ENCODE data around the gene SEMA6A. TPM values are rescaled to one million over a fixed set of nuclear protein-coding genes. Genes with fewer than 3 reads are reported as not detected.

The SEMA6A gene
- total and polyA plus RNA-seq, 5 experiments from 2014 or later, result 0.18 to 0.69 (median 0.22) TPM; not detected in 2

DNA sequence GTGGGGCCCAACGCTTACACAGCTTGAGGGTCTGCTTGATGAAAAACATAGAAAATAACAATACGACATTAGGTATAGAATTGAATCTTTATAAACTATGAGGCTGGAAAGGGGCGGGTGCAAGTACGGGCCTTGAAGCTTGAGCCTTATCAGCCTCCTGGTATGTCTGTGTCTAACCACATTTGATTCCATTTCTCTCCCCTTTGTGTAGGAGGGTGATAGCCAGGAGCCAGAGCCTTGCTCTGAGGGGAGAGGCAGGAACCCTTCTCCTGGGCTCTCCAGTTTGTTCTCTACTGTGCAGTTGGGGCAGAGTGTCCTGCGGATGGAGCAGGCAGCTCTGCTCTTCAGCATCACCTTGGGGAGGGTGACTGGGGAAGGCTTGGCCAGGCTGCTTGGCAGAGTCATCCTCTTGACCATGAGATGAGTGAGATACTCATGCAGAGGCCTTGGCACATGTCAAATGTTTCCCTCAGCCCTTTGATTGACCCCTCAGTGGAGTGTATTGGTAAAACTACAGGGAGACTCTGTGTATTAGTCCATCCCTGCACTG, 153.5 kb downstream of the SEMA6A start:
- H3K9me3 Mint-ChIP-seq, result peaks cover 0 to 4% (median 0%) of the 10 kb centered on the region in 9 donors
- POLR2A ChIA-PET, result no interaction called here
- no peak overlapping the region for H3K4me3 Mint-ChIP-seq
- H3K4me1 Mint-ChIP-seq, result no peaks in the 10 kb centered on the region
- no peaks in the 10 kb centered on the region for H3K27me3 Mint-ChIP-seq
- no peak overlapping the region for H3K27ac Mint-ChIP-seq
- peaks cover 27 to 75% (median 34%) of the 10 kb centered on the region in 3 donors for H3K36me3 Mint-ChIP-seq
- DNase-seq, result no peak
- no peak for ATAC-seq

DNA sequence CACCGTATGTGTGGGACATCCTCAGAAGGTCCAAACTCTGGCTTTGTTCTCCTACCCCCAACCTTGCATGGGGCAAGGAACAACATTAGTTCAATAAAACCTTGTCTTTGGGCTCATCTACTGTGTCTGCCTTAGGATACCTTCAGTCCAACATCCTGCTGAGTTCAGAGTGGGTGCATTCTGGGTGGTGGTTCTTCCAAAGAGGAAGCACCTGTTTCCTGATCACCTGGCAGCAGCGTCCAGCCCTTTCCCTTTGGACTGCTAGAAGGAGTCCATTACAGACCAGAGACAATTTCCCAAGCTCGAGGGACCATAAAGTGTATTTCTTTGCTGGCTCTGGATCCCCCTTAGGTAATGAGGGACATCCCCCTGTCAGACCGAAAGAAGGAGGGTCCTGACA, 154.1 kb downstream of the SEMA6A start:
- H3K4me3 Mint-ChIP-seq, result no peak overlapping the region
- peaks cover 27 to 76% (median 34%) of the 10 kb centered on the region in 3 donors for H3K36me3 Mint-ChIP-seq
- DNase-seq (no peak), ATAC-seq (no peak)
- H3K27me3 Mint-ChIP-seq, result no peaks in the 10 kb centered on the region
- H3K4me1 Mint-ChIP-seq, result no peaks in the 10 kb centered on the region
- H3K9me3 Mint-ChIP-seq, result peaks cover 0 to 4% (median 0%) of the 10 kb centered on the region in 9 donors
- H3K27ac Mint-ChIP-seq, result no peak overlapping the region
- POLR2A ChIA-PET, result no interaction called here

- H3K36me3 Mint-ChIP-seq, result peaks cover 31 to 78% (median 31%) of the 10 kb centered on the region in 3 donors
- POLR2A ChIA-PET, result no interaction called here
- ATAC-seq (no peak), DNase-seq (no peak)
- H3K27me3 Mint-ChIP-seq, result no peaks in the 10 kb centered on the region
- H3K4me1 Mint-ChIP-seq, result no peaks in the 10 kb centered on the region
- H3K9me3 Mint-ChIP-seq, result peaks cover 0 to 4% (median 0%) of the 10 kb centered on the region in 9 donors
- H3K27ac Mint-ChIP-seq, result no peak overlapping the region
- no peak overlapping the region for H3K4me3 Mint-ChIP-seq
Observed at GRCh38 chr5:116419258-116419657, 155.4 kb downstream of the SEMA6A start.

DNA sequence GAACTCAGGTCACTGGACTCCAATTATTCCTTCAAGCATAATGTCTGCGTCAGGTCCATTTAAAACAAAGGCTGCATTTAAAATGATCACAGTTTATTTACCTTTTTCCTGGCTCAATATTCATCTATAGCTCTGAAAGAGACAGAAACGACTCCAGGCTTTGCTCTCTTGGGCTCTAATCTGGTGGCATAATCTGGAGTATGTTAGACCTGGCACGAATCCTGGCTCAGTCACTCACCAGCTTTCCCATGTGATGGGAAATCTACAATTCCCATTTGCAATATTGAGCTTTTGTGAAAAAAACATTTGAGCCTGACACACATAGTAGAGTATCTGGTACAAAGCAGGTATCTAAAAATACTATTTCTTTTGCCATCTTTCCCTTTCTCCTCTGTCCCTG, 155.8 kb downstream of the SEMA6A start:
- ATAC-seq, result no peak
- no peaks in the 10 kb centered on the region for H3K4me1 Mint-ChIP-seq
- no peak for DNase-seq
- H3K9me3 Mint-ChIP-seq, result peaks cover 0 to 4% (median 0%) of the 10 kb centered on the region in 9 donors
- H3K4me3 Mint-ChIP-seq, result no peak overlapping the region
- peaks cover 27 to 76% (median 28%) of the 10 kb centered on the region in 3 donors for H3K36me3 Mint-ChIP-seq
- no peak overlapping the region for H3K27ac Mint-ChIP-seq
- POLR2A ChIA-PET, result no interaction called here
- no peaks in the 10 kb centered on the region for H3K27me3 Mint-ChIP-seq

GRCh38 chr5:116418016-116418415, 156.6 kb downstream of the SEMA6A start:
- Mint-ChIP-seq H3K4me1 (no peaks in the 10 kb centered on the region), H3K27me3 (no peaks in the 10 kb centered on the region), H3K27ac (no peak overlapping the region), H3K4me3 (no peak overlapping the region), H3K9me3 (peaks cover 0 to 4% (median 0%) of the 10 kb centered on the region in 9 donors), H3K36me3 (peaks cover 26 to 82% (median 33%) of the 10 kb centered on the region in 3 donors)
- ATAC-seq (no peak), DNase-seq (no peak)
- POLR2A ChIA-PET, result no interaction called here

- Mint-ChIP-seq H3K27ac (no peak overlapping the region), H3K4me3 (no peak overlapping the region), H3K36me3 (peaks cover 22 to 69% (median 29%) of the 10 kb centered on the region in 3 donors), H3K27me3 (no peaks in the 10 kb centered on the region), H3K4me1 (no peaks in the 10 kb centered on the region), H3K9me3 (peaks cover 0 to 4% (median 0%) of the 10 kb centered on the region in 9 donors)
- DNase-seq (no peak), ATAC-seq (no peak)
- POLR2A ChIA-PET, result no interaction called here
Observed at GRCh38 chr5:116415989-116416388, 158.6 kb downstream of the SEMA6A start.

GRCh38 chr5:116415182-116415581, 159.4 kb downstream of the SEMA6A start:
- Mint-ChIP-seq H3K9me3 (peaks cover 0 to 4% (median 0%) of the 10 kb centered on the region in 9 donors), H3K4me3 (no peak overlapping the region), H3K36me3 (peaks cover 15 to 63% (median 27%) of the 10 kb centered on the region in 3 donors), H3K27ac (no peak overlapping the region), H3K4me1 (no peaks in the 10 kb centered on the region), H3K27me3 (no peaks in the 10 kb centered on the region)
- POLR2A ChIA-PET, result no interaction called here
- ATAC-seq (no peak), DNase-seq (no peak)

DNA sequence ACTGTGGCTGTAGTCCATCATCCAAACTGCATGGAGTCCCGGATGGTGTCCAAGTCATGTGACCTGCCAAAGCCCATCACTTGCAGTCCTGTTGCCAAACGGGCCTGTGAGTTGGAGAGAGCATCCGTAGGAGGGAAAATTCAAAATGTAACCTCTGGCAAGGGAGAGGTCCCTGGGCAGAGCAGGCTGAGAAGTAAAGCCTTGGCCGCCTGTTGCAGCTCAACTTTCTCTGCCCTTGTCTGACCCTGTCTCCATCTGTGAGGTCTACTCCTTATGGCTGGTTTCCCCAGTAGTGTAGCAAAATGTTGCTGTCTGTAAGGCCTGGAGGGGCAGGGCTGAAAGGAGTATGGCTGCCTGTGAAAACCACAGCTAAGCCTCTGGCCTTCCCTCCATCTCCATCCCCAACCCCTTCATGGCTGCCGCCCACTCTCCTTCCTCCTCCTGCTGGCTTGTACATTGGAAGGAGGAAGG, 163.5 kb downstream of the SEMA6A start:
- H3K36me3 Mint-ChIP-seq, result peaks cover 13 to 54% (median 30%) of the 10 kb centered on the region in 3 donors
- no peaks in the 10 kb centered on the region for H3K4me1 Mint-ChIP-seq
- DNase-seq, result no peak
- H3K4me3 Mint-ChIP-seq, result no peak overlapping the region
- no peak for ATAC-seq
- H3K9me3 Mint-ChIP-seq, result no peaks in the 10 kb centered on the region
- H3K27me3 Mint-ChIP-seq, result no peaks in the 10 kb centered on the region
- H3K27ac Mint-ChIP-seq, result no peak overlapping the region
- POLR2A ChIA-PET, result no interaction called here

- DNase-seq (no peak), ATAC-seq (no peak)
- Mint-ChIP-seq H3K4me3 (no peak overlapping the region), H3K9me3 (no peaks in the 10 kb centered on the region), H3K36me3 (peaks cover 13 to 52% (median 36%) of the 10 kb centered on the region in 3 donors), H3K4me1 (no peaks in the 10 kb centered on the region), H3K27ac (no peak overlapping the region), H3K27me3 (no peaks in the 10 kb centered on the region)
- POLR2A ChIA-PET, result no interaction called here
Observed at GRCh38 chr5:116410336-116410890, 164.2 kb downstream of the SEMA6A start.

DNA sequence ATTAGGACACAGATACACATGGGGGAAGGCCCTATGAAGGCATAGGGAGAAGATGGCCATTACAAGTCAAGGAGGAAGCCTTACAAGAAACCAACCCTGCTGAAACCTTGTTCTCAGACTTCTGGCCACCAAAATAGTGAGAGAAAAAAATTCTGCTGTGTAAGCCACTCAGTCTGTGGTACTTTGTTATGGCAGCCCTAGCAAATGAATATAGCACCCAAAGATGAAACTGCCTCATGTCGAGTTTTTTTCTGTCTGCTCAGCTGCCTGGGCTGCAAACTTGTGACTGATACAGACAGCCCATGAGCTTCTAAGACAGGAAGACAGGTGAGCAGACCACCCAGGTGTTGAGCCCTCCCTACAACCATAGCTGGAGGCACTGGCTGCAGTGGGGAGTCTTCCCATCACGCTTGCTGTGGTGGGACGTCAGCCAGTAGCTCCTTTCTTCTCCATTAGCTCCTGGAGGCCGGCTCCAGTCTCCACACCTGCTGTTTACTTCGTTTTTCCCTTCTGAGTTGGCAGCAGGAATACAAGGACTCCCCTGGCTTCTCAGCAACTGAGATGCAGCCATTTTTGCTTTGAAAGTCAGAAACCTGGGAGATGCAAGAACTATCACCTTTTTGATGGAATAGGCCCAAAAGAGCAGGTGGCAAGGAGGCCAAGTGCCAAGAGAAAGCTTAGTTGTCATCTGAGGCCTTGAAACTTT, 164.9 kb downstream of the SEMA6A start:
- DNase-seq, result no peak
- POLR2A ChIA-PET, result no interaction called here
- H3K4me1 Mint-ChIP-seq, result no peaks in the 10 kb centered on the region
- peaks cover 13 to 52% (median 35%) of the 10 kb centered on the region in 3 donors for H3K36me3 Mint-ChIP-seq
- no peaks in the 10 kb centered on the region for H3K9me3 Mint-ChIP-seq
- no peaks in the 10 kb centered on the region for H3K27me3 Mint-ChIP-seq
- H3K27ac Mint-ChIP-seq, result no peak overlapping the region
- no peak overlapping the region for H3K4me3 Mint-ChIP-seq
- ATAC-seq, result no peak

DNA sequence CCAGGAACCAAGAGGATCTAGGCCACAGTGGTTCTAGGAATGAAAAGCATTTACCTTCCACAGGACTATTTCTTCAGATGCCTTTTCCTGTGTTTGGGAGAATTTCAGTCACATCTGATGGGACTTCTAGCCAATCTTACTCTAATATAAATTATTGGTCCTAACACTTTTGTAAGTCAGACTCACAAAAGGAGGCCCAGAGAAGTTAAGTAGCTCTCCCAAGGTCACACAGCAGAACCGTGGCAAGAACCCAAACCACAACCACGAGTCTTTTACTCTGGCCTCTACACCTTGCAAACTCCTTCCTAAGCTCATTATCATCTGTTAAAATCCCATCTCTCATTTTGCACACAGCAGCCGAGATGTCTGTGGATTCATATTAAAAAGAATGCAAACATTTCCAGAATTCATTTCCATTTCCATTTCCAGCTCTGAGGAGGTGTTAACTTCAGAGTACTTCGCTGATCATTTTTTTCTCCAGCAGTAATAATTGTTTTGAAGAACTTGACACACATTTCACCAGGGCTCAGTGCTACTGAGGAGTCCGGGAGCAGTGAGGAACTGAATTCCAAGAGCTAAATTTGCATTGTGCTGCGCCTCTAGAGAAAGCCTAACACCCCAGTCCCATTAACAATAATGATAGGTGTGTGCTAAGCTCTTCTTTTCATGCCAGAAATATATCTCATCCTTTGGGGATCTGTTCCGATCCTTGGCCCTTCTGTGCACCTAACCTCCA, 168.1 kb downstream of the SEMA6A start:
- H3K4me1 Mint-ChIP-seq, result no peaks in the 10 kb centered on the region

DNA sequence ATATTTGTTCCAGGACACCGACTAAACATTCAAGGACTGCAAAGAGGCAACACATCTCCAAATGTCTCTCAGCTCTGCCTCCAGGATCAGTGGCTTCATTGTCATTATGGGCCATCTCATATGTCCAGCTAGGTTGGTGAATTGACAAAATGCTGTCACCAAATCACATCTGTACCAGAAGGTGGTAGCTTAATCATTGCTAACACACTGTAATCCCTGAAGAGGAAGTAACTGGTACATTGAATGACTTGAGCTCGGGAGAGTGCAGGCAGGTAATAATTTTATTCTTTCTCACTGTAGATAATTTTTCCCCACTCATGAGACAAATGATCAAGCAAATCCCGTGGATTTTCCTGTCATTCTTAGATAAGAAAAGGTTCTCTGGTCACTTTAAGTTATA, 169.8 kb downstream of the SEMA6A start:
- ATAC-seq (no peak), DNase-seq (no peak)
- Mint-ChIP-seq H3K9me3 (no peaks in the 10 kb centered on the region), H3K4me1 (no peaks in the 10 kb centered on the region), H3K27ac (no peak overlapping the region), H3K27me3 (no peaks in the 10 kb centered on the region), H3K36me3 (peaks cover 9 to 50% (median 40%) of the 10 kb centered on the region in 3 donors), H3K4me3 (no peak overlapping the region)
- POLR2A ChIA-PET, result no interaction called here

More for the DNA sequence above, 168.1 kb downstream of the SEMA6A start:
- Mint-ChIP-seq H3K4me3 (no peak overlapping the region), H3K9me3 (no peaks in the 10 kb centered on the region), H3K27me3 (no peaks in the 10 kb centered on the region), H3K27ac (no peak overlapping the region), H3K36me3 (peaks cover 9 to 51% (median 34%) of the 10 kb centered on the region in 3 donors)
- DNase-seq (no peak), ATAC-seq (no peak)
- POLR2A ChIA-PET, result no interaction called here

DNA sequence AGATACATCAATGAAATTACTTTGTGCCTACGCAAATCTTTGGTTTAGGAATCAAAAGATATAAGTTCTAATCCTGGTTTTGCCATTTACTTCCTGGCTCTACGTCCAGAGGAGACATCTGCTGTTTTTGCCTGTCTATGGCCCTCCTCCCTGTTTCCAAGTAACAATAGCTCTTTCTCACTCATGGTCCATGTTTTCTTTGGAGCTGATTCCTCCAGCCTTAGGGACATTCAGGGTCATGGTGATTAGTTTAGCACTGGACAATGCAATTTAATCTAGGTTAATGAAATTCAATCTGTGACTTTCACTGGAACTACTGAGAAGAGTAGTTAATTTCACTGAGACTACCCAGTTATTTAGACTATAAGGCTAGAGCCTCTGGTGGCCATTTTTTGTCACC, 170.6 kb downstream of the SEMA6A start:
- H3K36me3 Mint-ChIP-seq, result peaks cover 9 to 55% (median 43%) of the 10 kb centered on the region in 3 donors
- no peak for DNase-seq
- no peak overlapping the region for H3K4me3 Mint-ChIP-seq
- H3K27me3 Mint-ChIP-seq, result no peaks in the 10 kb centered on the region
- no peaks in the 10 kb centered on the region for H3K4me1 Mint-ChIP-seq
- no peak overlapping the region for H3K27ac Mint-ChIP-seq
- H3K9me3 Mint-ChIP-seq, result no peaks in the 10 kb centered on the region
- POLR2A ChIA-PET, result no interaction called here
- ATAC-seq, result no peak
